ENCODE measurements around the gene SCIN. TPM values are rescaled to one million over a fixed set of nuclear protein-coding genes. Genes with fewer than 3 reads are reported as not detected.

SCIN gene
- total and polyA plus RNA-seq, 2 donors (not counting 1 experiment from before 2014, with no cell fraction given): 0.49 to 0.97 TPM

- H3K4me1 ChIP-seq (ENCODE audit: control insufficient read depth in 2 of 2, insufficient read depth in 2 of 2, low read length in 2 of 2): no peaks in the 10 kb centered on the region
- ATAC-seq (ENCODE audit: low read depth) (no peak), DNase-seq (no peak)
- H4K20me1 ChIP-seq (ENCODE audit: control insufficient read depth, insufficient read depth, low read length, poor library complexity, severe bottlenecking): no peaks in the 10 kb centered on the region
- no peaks in the 10 kb centered on the region for H3K27me3 ChIP-seq (replicated peaks in 1 of 4; ENCODE audit: control extremely low read depth in 1 of 4, control insufficient read depth in 3 of 4, insufficient read depth in 4 of 4, low read length in 3 of 4)
- H2AFZ ChIP-seq (ENCODE audit: insufficient read depth, low read depth, low read length, poor library complexity, severe bottlenecking): no peak overlapping the region
- no peak overlapping the region for H3K9ac ChIP-seq (ENCODE audit: low read length)
- Mint-ChIP-seq H3K4me3 (no peak overlapping the region), H3K27me3 (no peaks in the 10 kb centered on the region), H3K27ac (no peak overlapping the region), H3K9me3 (ENCODE audit: insufficient read depth) (no peaks in the 10 kb centered on the region), H3K4me1 (no peaks in the 10 kb centered on the region)
- H3K79me2 ChIP-seq (ENCODE audit: control insufficient read depth, insufficient read depth, low read length): no peaks in the 10 kb centered on the region
- H3K4me3 ChIP-seq (ENCODE audit: control extremely low read depth in 1 of 5, extremely low read depth in 1 of 5, insufficient read depth in 1 of 5, low read depth in 2 of 5, low read length in 4 of 5): no peak overlapping the region
- no CpG with 5 or more reads among the region's 1 CpG for WGBS (ENCODE audit: insufficient coverage)
- CTCF ChIA-PET: no interaction called here
- intact Hi-C loops (cut with micrococcal nuclease): no loop called here
- POLR2A ChIA-PET: no interaction called here
- no peaks in the 10 kb centered on the region for H3K9me3 ChIP-seq (ENCODE audit: control extremely low read depth in 1 of 3, control insufficient read depth in 2 of 3, insufficient read depth in 1 of 3, low read length in 2 of 3)
- no peak overlapping the region for H3K4me2 ChIP-seq (replicated peaks; ENCODE audit: low read depth, low read length, poor library complexity, severe bottlenecking)
- H3K36me3 ChIP-seq (replicated peaks in 1 of 2; ENCODE audit: control extremely low read depth in 1 of 2, control insufficient read depth in 1 of 2, extremely low read depth in 1 of 2, insufficient read depth in 2 of 2, low read length in 1 of 2): no peaks in the 10 kb centered on the region
- TF ChIP-seq CTCF (IDR thresholded peaks at IDR 0.05): no peak
- no peak for TF ChIP-seq EZH2 (IDR thresholded peaks at IDR 0.05; ENCODE audit: borderline replicate concordance, insufficient read depth, low read depth, low read length, poor library complexity, severe bottlenecking)
- H3K27ac ChIP-seq (ENCODE audit: low read length in 2 of 2): no peak overlapping the region
Measured at GRCh38 chr7:12552876-12553275, 17.6 kb upstream of the SCIN start.

DNA sequence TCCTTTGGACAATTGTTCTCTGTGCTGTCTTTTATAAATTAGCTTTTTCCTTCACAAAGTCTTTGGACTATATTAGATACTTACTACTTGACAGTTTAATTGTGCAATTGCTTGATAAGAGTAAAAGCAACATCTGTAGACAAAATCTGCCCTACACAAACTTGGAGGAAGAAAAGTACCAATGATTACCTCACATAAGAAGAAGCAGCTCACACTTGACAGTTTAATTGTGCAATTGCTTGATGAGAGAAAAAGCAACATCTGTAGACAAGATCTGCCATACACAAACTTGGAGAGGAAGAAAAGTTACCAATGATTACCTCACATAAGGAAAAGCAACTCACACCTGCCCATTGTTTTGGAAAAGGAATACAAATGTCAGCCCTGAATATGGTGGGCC lies 17.1 kb upstream of the SCIN start:
- no peak for ATAC-seq (ENCODE audit: low read depth)
- intact Hi-C loops (cut with micrococcal nuclease): no loop called here
- no peaks in the 10 kb centered on the region for H3K4me1 Mint-ChIP-seq

More for the DNA sequence above, 17.1 kb upstream of the SCIN start:
- Mint-ChIP-seq H3K27ac (no peak overlapping the region), H3K4me3 (no peak overlapping the region), H3K27me3 (no peaks in the 10 kb centered on the region), H3K9me3 (ENCODE audit: insufficient read depth) (no peaks in the 10 kb centered on the region)
- Histone ChIP-seq H3K4me2 (replicated peaks; ENCODE audit: low read depth, low read length, poor library complexity, severe bottlenecking) (no peak overlapping the region), H3K79me2 (ENCODE audit: control insufficient read depth, insufficient read depth, low read length) (no peaks in the 10 kb centered on the region), H3K4me1 (ENCODE audit: control insufficient read depth in 2 of 2, insufficient read depth in 2 of 2, low read length in 2 of 2) (no peaks in the 10 kb centered on the region), H3K9me3 (ENCODE audit: control extremely low read depth in 1 of 3, control insufficient read depth in 2 of 3, insufficient read depth in 1 of 3, low read length in 2 of 3) (no peaks in the 10 kb centered on the region), H3K27me3 (replicated peaks in 1 of 4; ENCODE audit: control extremely low read depth in 1 of 4, control insufficient read depth in 3 of 4, insufficient read depth in 4 of 4, low read length in 3 of 4) (no peaks in the 10 kb centered on the region), H3K36me3 (replicated peaks in 1 of 2; ENCODE audit: control extremely low read depth in 1 of 2, control insufficient read depth in 1 of 2, extremely low read depth in 1 of 2, insufficient read depth in 2 of 2, low read length in 1 of 2) (no peaks in the 10 kb centered on the region), H3K9ac (ENCODE audit: low read length) (no peak overlapping the region), H3K4me3 (ENCODE audit: control extremely low read depth in 1 of 5, extremely low read depth in 1 of 5, insufficient read depth in 1 of 5, low read depth in 2 of 5, low read length in 4 of 5) (no peak overlapping the region), H2AFZ (ENCODE audit: insufficient read depth, low read depth, low read length, poor library complexity, severe bottlenecking) (no peak overlapping the region), H4K20me1 (ENCODE audit: control insufficient read depth, insufficient read depth, low read length, poor library complexity, severe bottlenecking) (no peaks in the 10 kb centered on the region), H3K27ac (ENCODE audit: low read length in 2 of 2) (no peak overlapping the region)
- CTCF ChIA-PET: interaction anchor here (1.0 kb wide), 1 partner anchor 29 kb away, joined by 3 read pairs; no protein-coding TSS in a partner anchor
- TF ChIP-seq CTCF (IDR thresholded peaks at IDR 0.05): no peak
- TF ChIP-seq EZH2 (IDR thresholded peaks at IDR 0.05; ENCODE audit: borderline replicate concordance, insufficient read depth, low read depth, low read length, poor library complexity, severe bottlenecking): no peak
- POLR2A ChIA-PET: no interaction called here
- DNase-seq: no peak
